Measurements from ENCODE around the gene STK11.

GRCh38 chr19:1181606-1182005 lies 24.0 kb upstream of the STK11 start:
- no peak for TF ChIP-seq CTCF (IDR thresholded peaks at IDR 0.05)
- no peak for TF ChIP-seq POLR2A (IDR thresholded peaks at IDR 0.05)

Measured in lower leg skin (tissue), 3 donors.